GM21390 (cell line): Measurements from ENCODE around the gene ZFAND3.
"Not testable (repeated sequence)": the region's sequence is repeated elsewhere in the genome, so short reads cannot be mapped to it uniquely, and the experiment has no call there.

Experiments
- ATAC-seq: cut with Tn5 transposase; IDR thresholded peaks from one replicate; pipeline ENCODE4 v1.9.1; 2021; ENCODE audit not compliant: unreplicated experiment

ZFAND3 gene

DNA sequence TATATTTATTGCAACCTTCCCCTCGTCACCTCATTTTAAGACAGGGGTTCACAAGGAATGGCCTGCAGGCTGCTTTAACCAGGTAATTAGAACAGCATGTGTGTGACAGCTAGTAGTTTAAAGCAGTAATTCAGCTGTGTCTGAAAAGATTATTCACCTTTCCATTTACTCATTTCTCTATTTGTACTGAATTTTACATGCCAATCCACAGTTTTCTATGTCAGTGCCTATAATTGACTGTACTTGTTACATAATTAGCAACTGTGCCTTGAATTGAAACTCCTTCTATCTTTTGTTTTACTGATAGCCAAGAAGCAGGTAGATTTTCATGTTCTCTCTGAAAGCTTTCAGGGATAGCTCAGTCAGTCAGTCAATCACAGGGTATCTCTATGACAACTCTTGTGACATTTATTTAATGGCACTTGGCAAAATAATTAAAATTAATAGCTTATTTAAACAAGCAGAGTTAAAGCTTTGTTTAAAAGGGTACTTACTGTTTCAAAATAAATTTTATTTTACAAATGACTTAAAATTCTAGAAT is 214.0 kb downstream of the ZFAND3 start:
- no peak for ATAC-seq

DNA sequence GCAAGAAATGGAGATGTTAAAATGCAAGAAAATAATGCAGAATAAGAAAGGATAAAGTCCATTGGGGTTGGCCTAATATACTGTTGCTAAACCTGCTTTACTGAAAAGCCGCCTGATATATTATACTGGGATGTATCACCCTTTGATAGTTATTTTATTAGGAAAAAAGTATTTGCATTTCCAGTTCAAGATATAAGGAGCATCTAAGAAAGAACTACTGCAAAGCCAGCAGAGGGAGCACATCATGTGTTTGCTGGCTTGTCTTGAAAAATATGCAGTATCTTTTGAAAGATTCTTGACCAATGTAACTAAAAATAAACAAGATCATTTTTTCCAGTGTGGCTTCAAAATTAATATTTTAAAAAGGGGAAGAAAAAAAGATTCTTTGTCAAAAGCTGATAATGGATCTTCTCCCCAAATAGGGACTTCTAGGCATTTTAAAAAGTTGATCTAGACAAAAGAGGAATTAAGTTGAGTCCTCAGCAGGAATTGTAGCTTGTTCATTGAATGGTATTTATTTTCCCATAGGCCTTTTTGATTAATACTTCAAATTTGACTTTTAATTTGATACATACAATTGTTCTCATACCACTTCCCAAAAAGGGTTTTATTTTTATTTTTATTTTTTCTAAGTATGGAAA is 214.9 kb downstream of the ZFAND3 start:
- ATAC-seq, result no peak

GRCh38 chr6:38035478-38035877 is 216.0 kb downstream of the ZFAND3 start:
- no peak for ATAC-seq

- ATAC-seq, result no peak
Measured at GRCh38 chr6:38039502-38039901, 220.0 kb downstream of the ZFAND3 start.

DNA sequence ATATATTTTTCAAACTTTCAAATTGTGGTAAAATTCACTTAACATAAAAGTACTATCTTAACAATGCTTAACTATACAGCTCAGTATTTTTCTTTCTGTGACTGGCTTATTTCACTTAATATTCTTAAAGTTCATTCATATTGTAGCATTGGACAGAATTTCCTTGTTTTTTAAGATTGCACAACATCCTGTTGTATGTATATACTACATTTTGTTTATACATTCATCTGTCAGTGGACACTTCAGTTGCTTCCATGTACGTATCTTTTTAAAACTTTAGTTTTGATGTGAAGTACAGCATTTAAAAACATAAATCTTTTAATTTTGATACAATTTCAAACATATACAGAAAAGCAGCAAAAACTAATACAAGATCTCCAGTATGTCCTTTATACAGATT is 220.7 kb downstream of the ZFAND3 start:
- ATAC-seq, result no peak

- ATAC-seq, result no peak
Measured at GRCh38 chr6:38043259-38043753, 223.8 kb downstream of the ZFAND3 start.

GRCh38 chr6:38045701-38046305 is 226.3 kb downstream of the ZFAND3 start:
- no peak for ATAC-seq

- ATAC-seq, result no peak
Measured at GRCh38 chr6:38047562-38047961, 228.0 kb downstream of the ZFAND3 start.

- not testable (repeated sequence) for ATAC-seq
Measured at GRCh38 chr6:38049861-38050397, 230.4 kb downstream of the ZFAND3 start.

DNA sequence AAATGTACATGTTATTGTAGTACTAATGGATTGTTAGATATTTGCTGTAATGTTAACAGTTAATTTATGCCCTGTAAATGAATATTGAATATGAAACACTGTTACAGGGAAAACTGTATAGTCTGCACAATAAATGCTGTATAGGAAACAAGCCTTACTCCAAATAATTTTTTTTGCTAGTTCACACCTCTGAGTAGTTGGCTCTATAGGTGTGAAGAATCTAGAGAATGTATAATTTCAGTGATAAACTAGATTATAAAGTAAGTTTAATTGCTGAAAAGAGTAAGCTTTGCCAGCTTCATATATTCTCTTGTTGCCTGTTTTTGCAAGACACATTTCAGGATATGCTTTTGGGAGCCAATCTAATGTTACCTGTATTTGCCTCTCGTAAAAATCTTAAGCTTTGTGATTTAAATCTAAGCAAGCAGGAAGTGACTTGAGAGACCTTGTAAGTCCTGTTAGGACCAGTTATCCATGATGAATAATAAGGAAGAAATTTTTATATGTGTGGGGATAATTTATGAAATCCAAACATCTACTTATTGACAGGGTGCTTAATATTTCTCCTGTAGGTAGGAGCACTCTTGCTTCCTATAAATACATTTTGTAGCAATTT is 232.4 kb downstream of the ZFAND3 start:
- no peak for ATAC-seq

GRCh38 chr6:38054527-38055202 is 235.1 kb downstream of the ZFAND3 start:
- no peak for ATAC-seq

- ATAC-seq, result no peak
Measured at GRCh38 chr6:38055203-38055589, 235.7 kb downstream of the ZFAND3 start.

DNA sequence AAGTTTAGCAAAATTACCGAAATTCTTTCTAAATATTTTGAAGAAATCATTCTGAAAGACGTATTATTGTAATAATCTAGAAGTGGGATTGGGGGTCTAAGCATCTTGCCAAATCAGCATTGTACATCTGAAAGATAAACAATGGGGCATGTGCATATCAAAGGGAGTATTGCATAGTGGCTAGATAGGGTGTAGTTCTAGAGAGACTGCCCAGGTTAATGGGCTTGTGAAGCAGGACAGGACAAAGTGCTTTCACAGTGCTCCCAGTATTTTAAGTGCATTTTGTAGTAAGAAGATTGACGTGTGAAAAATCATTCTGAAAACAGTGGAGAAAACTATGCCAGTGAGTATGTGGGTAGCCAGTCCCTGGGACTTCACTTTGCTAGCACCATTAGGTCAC is 236.8 kb downstream of the ZFAND3 start:
- no peak for ATAC-seq

DNA sequence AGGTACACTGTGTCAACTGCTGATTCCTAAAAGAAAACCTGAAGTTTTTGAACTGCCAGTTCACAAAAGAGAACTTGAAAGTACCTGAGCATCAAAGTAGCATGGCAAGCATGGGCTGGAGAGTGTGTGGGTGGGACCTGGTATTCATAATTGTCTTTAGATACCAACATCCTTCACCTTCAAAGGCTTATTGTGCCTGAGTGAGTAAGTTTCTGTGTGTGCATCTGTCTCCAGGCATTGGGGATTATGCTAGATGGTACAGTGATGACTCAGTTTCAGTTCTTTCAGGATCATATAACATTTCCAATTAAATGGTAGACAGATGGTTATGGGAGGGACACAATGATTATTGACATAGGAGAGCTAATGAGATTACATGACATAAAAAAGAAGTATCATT is 238.5 kb downstream of the ZFAND3 start:
- no peak for ATAC-seq

DNA sequence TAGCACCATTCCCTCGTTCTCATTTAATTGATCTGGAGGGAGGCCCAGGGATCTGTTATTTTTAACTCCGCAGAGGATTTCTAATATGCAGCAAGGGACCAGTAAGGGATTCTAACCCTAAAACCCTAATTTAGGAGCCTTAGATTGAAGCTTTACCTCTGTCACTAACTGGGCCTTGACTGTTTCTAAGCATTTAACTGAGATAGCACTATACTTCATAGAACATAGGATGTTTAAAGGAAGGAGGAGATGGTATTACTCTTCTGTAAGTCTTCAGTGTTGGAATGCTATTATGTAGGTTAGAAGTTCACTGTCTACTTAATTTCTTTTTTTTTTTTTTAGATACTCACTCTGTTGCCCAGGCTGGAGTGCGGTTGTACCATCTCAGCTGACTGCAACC is 242.5 kb downstream of the ZFAND3 start:
- ATAC-seq, result no peak

- no peak for ATAC-seq
Measured at GRCh38 chr6:38063973-38064372, 244.4 kb downstream of the ZFAND3 start.

- ATAC-seq, result no peak
Measured at GRCh38 chr6:38064431-38064830, 244.9 kb downstream of the ZFAND3 start.

DNA sequence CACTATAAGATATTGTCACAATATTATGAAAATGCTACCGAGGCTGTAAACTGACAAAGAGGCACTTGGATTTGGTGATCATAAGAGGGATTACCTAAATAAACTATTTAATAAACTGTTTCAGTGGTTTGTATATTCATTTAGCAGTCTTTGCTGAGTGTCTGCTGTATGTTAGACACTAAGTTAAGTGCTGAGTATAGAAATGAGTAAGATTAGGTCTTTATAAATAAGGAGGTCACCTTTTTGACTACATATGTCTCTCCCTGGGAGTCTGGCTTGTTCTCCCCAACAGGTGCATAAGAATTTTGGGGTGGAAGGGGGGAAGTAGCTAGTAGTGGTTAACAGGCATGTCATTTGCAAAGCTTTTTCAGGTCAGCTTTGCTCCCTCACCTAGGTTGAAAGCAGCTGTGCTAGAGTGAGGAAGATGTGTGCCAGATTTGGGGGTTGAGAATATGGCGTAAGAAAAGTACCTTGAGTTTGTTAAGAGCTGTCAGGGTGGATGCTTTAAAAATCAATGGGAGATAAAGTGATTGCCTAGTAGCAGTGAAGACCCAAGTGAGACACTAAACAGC is 246.3 kb downstream of the ZFAND3 start:
- no peak for ATAC-seq

- no peak for ATAC-seq
Measured at GRCh38 chr6:38067263-38067980, 247.9 kb downstream of the ZFAND3 start.

DNA sequence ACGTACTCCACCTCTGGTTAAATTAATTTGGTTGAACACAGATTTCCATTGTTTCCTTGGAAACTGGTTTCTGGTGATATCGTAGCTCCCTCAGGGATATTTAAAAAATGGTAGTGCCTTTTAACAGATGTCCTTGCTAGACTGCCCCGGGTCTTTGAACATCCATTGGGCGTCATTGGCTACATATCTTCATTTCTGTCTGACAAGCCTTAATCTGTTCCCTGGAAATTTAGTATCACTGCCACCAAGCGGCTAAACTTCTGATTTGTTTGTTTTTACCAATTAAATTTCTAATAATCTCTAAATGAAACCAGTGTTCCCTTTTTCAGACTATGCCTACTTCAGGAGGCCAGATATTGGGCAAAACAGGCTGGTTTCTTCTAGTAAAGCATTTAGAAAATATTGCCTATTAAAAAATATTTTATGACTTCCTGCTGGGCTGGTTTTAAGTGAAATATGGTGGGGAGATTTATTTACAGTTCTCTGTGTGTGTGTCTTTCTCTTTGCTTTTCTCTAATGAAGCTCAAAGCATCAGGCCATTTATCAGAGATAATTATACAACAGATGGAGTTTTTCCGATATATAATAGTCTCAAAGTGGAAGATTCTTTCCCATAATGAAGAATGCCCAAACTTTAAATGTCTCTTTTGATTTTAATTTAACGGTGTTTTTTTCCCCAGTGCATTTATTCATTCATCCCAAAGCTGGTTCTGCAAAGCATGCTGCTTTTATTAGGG is 249.5 kb downstream of the ZFAND3 start:
- ATAC-seq, result no peak
